Activated CD8-positive, alpha-beta memory T cell treated with anti-CD3 and anti-CD28 coated beads for 4 hours (primary cell): ENCODE measurements around the gene CARF.
"Not testable (repeated sequence)": the region's sequence is repeated elsewhere in the genome, so short reads cannot be mapped to it uniquely, and the experiment has no call there.

ENCODE experiments used
- DNase-seq, 2 donors: peaks; one replicate each; pipeline ENCODE4 v3.0.0-alpha.2; 2020; ENCODE audit warnings: low read depth in 2 of 2

Gene CARF

GRCh38 chr2:202938960-202939359 is 26.9 kb downstream of the CARF start:
- no peak for DNase-seq

DNA sequence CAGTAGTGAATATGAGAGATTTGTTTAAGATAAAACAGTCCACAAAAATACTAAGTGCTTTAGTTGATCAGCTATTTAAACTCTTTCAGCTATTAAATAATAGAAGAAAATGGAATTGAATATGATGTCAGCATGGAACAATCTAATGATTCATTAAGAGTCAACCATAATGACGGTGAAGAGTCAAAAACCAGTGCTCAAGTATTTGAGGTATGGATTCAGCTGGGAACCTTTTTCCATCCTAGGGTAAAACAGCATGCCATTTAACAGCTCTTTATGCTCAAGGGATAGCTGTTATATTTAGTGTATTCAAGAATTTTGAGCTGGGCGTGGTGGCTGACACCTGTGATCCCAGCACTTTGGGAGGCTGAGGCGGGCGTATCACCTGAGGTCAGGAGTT is 29.7 kb downstream of the CARF start:
- no peak for DNase-seq

- no peak for DNase-seq
Measured at GRCh38 chr2:202944408-202944807, 32.3 kb downstream of the CARF start.

GRCh38 chr2:202944816-202945215 is 32.7 kb downstream of the CARF start:
- no peak for DNase-seq

- DNase-seq: no peak
Measured at GRCh38 chr2:202945497-202945896, 33.4 kb downstream of the CARF start.

DNA sequence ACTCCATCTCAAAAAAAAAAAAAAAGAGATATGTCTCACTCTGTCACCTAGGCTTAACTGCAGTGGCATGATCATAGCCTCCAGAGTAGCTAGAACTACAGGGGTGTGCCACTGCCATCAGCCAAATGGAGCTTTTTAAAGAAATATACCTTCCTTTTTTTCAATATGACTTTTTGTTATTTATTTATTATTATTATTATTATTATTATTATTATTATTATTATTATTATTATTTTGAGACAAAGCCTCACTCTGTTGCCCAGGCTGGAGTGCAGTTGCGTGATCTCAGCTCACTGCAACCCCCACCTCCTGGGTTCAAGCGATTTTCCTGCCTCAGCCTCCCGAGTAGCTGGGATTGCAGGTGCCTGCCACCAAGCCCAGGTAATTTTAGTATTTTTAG is 37.3 kb downstream of the CARF start:
- DNase-seq: not testable (repeated sequence)

- no peak for DNase-seq
Measured at GRCh38 chr2:202950592-202950991, 38.5 kb downstream of the CARF start.

DNA sequence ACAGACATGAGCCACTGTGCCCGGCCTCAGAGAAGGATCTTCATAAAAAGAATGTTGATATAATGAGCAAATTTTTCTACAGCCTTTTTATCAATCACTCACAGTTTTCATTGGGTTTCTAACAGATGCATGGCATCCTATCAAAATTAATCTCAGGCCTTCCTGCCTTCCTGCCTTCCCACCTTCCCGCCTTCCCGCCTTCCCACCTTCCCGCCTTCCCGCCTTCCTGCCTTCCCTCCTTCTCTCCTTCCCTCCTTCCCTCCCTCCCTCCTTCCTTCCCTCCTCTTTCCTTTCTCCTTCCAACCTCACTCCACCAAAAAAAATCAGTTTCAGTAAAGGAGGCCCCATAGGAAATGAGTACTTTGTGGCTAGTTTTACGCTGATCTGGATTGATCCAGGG is 48.4 kb downstream of the CARF start:
- no peak for DNase-seq

DNA sequence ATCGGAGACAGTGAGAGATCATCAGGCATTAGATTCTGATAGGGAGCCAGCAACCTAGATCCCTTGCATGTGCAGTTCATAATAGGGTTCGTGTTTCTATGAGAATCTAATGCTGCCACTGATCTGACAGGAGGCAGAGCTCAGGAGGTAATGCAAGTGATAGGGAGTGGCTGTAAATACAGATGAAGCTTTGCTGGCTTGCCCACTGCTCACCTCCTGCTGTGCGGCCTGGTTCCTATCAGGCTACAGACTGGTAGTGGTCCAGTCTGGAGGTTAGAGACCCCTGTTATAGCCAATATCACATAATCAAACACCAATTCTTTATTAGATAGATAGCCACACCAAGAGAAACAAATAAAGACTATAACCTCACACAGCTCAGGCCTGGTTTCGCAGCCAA is 51.6 kb downstream of the CARF start:
- DNase-seq: no peak

DNA sequence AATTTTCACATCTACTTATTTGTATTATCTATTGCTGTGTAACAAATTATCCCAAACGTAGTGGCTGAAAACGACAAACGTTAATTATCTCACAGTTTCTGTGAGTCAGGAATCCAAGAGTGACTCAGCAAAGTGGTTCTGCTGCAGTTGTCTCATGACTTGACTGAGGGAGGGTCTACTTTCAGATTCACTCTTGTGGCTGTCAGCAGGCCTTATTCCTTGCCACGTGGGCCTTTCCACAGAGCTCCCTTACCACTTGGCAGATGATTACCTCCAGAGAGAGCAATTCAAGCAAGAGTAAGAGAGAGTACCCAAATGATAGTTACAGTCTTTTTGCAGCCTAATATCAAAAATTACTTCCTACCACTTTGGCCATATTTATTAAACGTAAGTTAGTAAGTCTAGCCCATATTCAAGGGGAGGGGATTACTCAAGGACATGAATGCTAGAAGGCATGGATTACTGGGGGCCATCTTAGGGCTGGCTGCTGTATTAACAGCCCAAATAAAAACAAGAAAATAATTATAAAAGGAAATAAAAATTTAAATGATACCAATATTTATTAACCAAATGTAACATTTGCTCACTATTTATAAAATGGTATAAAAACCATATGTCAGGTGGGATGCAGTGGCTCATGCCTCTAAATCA is 53.9 kb downstream of the CARF start:
- no peak for DNase-seq

DNA sequence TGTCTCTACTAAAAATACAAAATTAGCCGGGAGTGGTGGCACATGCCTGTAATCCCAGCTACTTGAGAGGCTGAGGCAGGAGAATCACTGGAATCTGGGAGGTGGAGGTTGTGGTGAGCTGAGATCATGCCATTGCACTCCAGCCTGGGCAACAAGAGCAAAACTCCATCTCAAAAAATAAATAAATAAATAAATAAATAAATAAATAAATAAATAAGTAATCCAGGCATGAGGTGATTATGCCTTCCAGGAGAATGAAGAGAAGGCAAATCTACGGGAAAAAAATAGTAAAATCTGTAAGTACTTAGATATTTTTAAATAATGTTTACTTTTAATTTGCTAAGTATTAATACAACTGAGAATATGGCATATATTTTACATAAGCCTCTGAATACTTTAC is 57.3 kb downstream of the CARF start:
- not testable (repeated sequence) for DNase-seq

- DNase-seq: no peak
Measured at GRCh38 chr2:202976809-202977208, 64.7 kb downstream of the CARF start.

- no peak for DNase-seq
Measured at GRCh38 chr2:202982779-202983491, 70.9 kb downstream of the CARF start.

DNA sequence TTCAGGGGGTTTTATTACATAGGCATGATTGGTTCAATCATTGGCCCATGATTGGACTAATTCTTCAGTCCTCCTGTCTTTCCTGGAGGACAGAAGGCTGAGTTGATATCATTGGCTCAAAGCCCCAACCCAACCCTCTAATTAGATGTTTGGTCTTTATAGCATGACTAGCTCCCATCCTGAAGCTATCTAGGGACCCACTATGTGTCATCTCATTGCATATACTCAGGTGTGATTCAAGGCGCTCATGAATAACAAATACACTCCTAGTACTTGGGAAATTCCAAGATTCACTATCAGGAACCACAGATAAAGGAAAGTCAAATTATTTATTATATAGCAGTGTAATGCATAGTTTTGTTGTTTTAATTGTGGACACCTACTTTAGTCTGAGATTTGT is 77.7 kb downstream of the CARF start:
- no peak for DNase-seq

- no peak for DNase-seq
Measured at GRCh38 chr2:202990501-202990900, 78.4 kb downstream of the CARF start.

GRCh38 chr2:202997113-202997512 is 85.0 kb downstream of the CARF start:
- DNase-seq: not testable (repeated sequence)

GRCh38 chr2:203002054-203002821 is 90.2 kb downstream of the CARF start:
- no peak for DNase-seq

GRCh38 chr2:203003716-203004115 is 91.6 kb downstream of the CARF start:
- DNase-seq: no peak

- peak; percentile 93 to 94 for DNase-seq
Measured at GRCh38 chr2:203014456-203015199, 102.6 kb downstream of the CARF start, which contains the start of gene NBEAL1. NBEAL1 (plus strand) TSS chr2:203014875; CDS start chr2:203016385, 1,510 bp downstream.

- no peak for DNase-seq
Measured at GRCh38 chr2:203016716-203017115, 104.6 kb downstream of the CARF start.

- no peak for DNase-seq
Measured at GRCh38 chr2:203018181-203018580, 106.1 kb downstream of the CARF start.

GRCh38 chr2:203019142-203019541 is 107.1 kb downstream of the CARF start:
- DNase-seq: no peak
